ENCODE results near the gene KLHL17. TPM values are rescaled to one million over a fixed set of nuclear protein-coding genes. Genes with fewer than 3 reads are reported as not detected.
"Not testable (repeated sequence)": the region's sequence is repeated elsewhere in the genome, so short reads cannot be mapped to it uniquely, and the experiment has no call there.

Gene KLHL17
- polyA plus RNA-seq, 6 donors from 2014 or later = 0.70 to 1.8 (median 1.4) TPM; not detected in 1

DNA sequence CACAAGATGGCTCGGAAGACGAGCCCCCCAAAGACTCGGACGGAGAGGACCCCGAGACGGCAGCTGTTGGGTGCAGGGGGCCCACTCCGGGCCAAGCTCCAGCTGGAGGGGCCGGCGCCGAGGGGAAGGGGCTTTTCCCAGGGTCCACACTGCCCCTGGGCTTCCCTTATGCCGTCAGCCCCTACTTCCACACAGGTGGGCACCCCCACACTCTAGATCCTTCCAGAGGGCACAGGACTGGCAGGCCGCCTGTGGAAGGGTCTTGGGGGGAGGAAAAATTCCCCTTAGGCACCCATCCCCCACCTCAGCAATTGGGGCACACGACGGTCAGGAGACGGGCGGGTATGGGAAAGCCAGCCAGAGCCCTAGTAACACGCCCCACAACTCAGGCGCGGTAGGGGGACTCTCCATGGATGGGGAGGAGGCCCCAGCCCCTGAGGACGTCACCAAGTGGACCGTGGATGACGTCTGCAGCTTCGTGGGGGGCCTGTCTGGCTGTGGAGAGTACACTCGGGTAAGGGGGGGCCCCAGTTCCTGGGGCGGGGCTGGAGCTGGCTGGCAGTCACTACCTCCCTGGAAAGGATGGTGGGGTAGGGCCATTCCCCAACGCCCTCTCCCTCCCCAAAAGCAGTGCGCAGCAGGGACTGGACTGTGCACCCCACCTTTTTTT lies 17.4 kb upstream of the KLHL17 start:
- Mint-ChIP-seq H3K36me3 (peaks cover 0 to 9% of the 10 kb centered on the region in 2 donors), H3K4me3 (peak overlapping the region in 5 of 8 donors; percentile 20 to 61 (median 25))
- no peak for ATAC-seq (ENCODE audit: low read depth in 2 of 2)

DNA sequence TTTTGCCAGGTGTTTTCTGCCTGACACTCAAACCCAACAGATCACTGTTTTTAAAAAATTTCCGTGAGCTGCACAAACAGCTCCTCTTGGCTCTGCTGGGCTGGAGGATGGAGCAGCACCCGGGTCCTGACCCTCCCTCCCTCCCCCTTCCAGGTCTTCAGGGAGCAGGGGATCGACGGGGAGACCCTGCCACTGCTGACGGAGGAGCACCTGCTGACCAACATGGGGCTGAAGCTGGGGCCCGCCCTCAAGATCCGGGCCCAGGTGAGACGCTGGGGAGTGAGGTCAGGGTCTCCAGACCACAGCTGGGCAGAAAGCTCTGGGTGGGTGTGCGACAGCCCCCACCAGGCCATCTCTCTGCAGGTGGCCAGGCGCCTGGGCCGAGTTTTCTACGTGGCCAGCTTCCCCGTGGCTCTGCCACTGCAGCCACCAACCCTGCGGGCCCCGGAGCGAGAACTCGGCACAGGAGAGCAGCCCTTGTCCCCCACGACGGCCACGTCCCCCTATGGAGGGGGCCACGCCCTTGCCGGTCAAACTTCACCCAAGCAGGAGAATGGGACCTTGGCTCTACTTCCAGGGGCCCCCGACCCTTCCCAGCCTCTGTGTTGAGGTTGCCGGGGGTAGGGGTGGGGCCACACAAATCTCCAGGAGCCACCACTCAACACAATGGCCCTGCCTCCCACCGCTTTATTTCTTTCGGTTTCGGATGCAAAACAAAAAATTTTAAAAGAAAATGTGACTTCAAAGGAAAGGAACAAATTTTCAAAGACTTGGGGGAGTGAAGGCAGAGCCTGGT lies 16.6 kb upstream of the KLHL17 start:
- no peak for ATAC-seq (ENCODE audit: low read depth in 2 of 2)
- H3K27ac Mint-ChIP-seq = no peak overlapping the region
- peak overlapping the region in 1 of 8 donors; percentile 61 for H3K4me3 Mint-ChIP-seq
- DNase-seq = no peak
- no peaks in the 10 kb centered on the region for H3K9me3 Mint-ChIP-seq
- H3K27me3 Mint-ChIP-seq = peaks cover 4 to 26% (median 22%) of the 10 kb centered on the region in 3 donors
- peaks cover 9 to 16% (median 12%) of the 10 kb centered on the region in 3 donors for H3K4me1 Mint-ChIP-seq
- peaks cover 0 to 9% of the 10 kb centered on the region in 2 donors for H3K36me3 Mint-ChIP-seq

More for the DNA sequence above, 17.4 kb upstream of the KLHL17 start:
- peaks cover 4 to 34% (median 29%) of the 10 kb centered on the region in 3 donors for H3K27me3 Mint-ChIP-seq
- no peaks in the 10 kb centered on the region for H3K9me3 Mint-ChIP-seq
- H3K4me1 Mint-ChIP-seq = peaks cover 9 to 16% (median 12%) of the 10 kb centered on the region in 3 donors
- no peak overlapping the region for H3K27ac Mint-ChIP-seq
- no peak for DNase-seq

DNA sequence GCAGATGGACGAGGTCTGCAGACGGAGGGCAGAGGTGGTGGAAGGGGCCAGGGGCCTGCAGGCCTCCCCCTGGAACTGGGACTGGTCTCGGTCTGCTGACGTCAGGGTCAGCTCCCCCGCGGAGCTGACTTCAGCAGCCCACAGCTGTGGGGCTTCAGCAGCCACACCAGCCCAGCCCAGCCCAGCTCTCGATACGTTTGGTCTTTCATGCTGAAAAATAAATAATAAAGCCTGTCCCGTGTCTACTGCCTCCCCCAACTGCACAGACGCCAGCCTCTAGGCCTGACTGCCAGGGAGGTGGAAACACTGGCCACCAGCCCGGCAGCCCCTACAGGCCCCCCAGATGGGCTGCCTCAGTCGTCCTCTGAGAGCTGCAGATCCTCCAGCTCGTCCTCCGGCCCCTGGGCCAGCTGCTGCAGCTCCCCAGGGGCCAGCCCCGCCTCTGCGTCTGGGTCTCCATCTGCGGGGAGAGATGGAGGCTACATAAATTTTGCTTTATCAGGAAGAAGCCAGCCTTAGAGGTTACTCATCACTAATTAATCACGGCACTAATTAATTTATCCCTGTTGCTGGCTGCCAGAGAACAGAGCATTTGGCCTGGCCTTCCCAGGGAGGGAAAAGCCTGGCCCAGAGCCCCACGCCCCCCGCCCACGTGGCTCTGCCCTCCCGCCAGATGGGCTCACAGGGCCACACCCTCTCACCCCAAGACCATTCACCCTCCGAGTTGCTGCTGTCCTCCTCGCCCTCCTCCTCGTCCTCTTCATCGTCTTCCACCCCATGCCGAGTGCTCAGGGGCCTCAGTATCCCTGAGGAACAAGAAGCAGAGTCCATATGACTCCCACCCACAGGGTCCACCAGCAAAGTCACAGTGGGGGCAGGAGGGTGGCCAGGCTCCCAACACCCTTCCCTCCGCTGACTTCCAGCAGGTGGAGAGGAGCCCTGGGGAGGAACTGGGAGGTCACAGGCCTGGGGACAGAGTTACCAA lies 15.8 kb upstream of the KLHL17 start:
- Mint-ChIP-seq H3K27ac (no peak overlapping the region), H3K4me3 (no peak overlapping the region), H3K36me3 (peaks cover 4 to 18% of the 10 kb centered on the region in 2 donors), H3K4me1 (peaks cover 6 to 16% (median 12%) of the 10 kb centered on the region in 3 donors), H3K9me3 (no peaks in the 10 kb centered on the region), H3K27me3 (peaks cover 4 to 17% (median 13%) of the 10 kb centered on the region in 3 donors)
- DNase-seq (no peak), ATAC-seq (ENCODE audit: low read depth in 2 of 2) (no peak)

DNA sequence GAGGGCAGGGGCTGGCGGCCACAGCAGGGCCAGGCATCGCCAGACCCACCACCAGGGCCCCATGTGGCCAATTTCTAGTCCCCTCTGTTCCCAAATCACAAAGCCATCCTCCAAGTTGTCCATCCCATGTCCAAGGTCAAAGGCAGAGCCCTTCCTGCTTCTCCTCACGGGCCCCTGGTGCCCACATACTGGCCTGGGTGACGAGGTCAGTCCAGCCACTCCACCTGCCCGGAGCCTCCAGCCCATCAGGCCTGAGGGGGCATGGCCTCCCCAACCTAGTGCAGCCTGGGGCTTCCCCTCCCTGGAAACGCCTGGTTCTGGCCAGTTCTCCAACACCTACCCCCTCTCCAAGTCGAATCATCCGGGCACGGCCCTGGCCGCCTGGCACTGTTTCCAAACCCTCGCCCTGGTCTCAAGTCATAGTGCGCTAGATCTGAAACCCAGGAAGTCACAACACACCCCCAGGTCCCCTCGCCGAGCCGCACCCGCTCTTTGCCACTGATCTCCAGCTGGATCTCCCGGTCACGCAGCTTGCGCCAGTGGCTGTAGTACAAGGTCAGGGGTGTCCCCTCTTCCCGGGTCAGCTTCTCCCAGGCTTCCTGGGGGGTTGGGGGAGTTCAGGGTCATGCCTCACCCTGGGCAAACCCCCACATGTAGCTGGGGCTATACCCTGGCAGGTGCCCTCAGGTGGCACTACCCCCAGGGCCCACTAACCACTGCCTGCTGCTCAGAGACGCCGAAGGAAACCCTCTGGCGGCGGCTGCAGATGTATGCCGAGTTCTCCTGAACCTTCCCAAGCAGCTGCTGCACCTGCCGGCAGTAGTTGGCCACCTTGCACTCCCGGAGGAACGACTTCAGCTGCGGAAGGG lies 14.5 kb upstream of the KLHL17 start:
- H3K4me3 Mint-ChIP-seq = peak overlapping the region in 3 of 8 donors; percentile 5 to 61 (median 19)
- no peak for DNase-seq

DNA sequence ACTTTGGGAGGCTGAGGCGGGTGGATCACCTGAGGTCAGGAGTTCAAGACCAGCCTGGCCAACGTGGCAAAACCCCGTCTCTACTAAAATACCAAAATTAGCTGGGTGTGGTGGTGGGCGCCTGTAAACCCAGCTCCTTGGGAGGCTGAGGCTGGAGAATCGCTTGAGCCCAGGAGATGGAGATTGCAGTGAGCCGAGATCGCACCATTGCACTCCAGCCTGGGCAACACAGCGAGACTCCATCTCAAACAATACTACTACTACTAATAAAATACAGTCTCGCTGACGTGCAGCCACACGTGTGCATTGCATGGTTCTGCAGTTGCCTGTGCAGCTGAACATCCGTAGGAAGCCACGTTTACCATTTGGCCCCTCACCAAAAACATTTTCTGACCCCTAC lies 13.6 kb upstream of the KLHL17 start:
- H3K27me3 Mint-ChIP-seq; H3K9me3 Mint-ChIP-seq; H3K27ac Mint-ChIP-seq; H3K4me3 Mint-ChIP-seq; ATAC-seq (ENCODE audit: low read depth in 2 of 2); DNase-seq: not testable (repeated sequence)
- H3K4me1 Mint-ChIP-seq = peaks cover 7 to 12% (median 8%) of the 10 kb centered on the region in 3 donors
- peaks cover 14 to 29% of the 10 kb centered on the region in 2 donors for H3K36me3 Mint-ChIP-seq

More for the DNA sequence above, 14.5 kb upstream of the KLHL17 start:
- H3K4me1 Mint-ChIP-seq = peaks cover 6 to 12% (median 9%) of the 10 kb centered on the region in 3 donors
- H3K9me3 Mint-ChIP-seq = no peaks in the 10 kb centered on the region
- H3K27ac Mint-ChIP-seq = peak overlapping the region in 3 of 6 donors; percentile 15 to 47 (median 30)
- H3K27me3 Mint-ChIP-seq = peaks cover 4 to 12% (median 7%) of the 10 kb centered on the region in 3 donors
- H3K36me3 Mint-ChIP-seq = peaks cover 14 to 21% of the 10 kb centered on the region in 2 donors
- ATAC-seq (ENCODE audit: low read depth in 2 of 2) = no peak

DNA sequence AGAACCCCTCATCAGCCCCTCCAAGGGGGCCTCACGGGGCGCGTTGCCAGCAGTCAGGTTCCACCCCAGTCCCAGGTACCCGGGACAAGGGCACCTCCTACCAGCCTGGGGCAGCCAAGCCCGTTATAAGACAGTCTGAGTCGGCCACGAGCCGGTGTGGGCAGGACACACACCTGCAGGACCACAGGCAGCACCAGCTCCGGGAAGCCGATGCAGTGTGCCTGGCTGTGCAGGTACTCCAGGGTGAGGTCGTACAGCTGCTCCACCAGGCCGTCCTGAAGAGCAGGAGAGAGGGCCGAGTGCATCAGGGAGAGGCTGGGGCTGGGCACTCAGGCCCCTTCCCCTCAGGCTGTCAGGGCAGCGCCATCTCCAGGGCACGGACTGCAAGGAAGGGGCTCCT lies 12.4 kb upstream of the KLHL17 start:
- H3K4me3 Mint-ChIP-seq = no peak overlapping the region
- ATAC-seq (ENCODE audit: low read depth in 2 of 2) = no peak
- H3K9me3 Mint-ChIP-seq = no peaks in the 10 kb centered on the region
- H3K36me3 Mint-ChIP-seq = peaks cover 14 to 30% of the 10 kb centered on the region in 2 donors
- H3K4me1 Mint-ChIP-seq = peaks cover 7 to 12% (median 8%) of the 10 kb centered on the region in 3 donors
- DNase-seq = no peak
- H3K27me3 Mint-ChIP-seq = peaks cover 0 to 4% (median 0%) of the 10 kb centered on the region in 3 donors
- no peak overlapping the region for H3K27ac Mint-ChIP-seq

DNA sequence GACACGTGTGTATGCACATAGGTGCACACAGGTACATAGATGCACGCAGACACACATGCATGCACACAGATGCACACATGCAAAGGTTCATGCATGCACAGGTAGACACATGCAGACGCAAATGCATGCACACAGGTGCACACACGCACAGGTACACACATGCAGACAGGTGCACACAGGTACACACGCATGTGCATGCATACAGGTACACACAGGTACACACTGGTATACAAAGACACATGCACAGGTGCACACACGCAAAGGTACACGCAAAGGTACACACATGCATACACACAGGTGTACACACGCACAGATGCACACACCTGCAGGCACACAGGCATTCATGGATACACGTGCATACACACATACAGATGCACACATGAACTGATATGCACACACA lies 10.1 kb upstream of the KLHL17 start:
- no peaks in the 10 kb centered on the region for H3K27me3 Mint-ChIP-seq
- no peak overlapping the region for H3K27ac Mint-ChIP-seq
- ATAC-seq (ENCODE audit: low read depth in 2 of 2) (no peak), DNase-seq (no peak)
- H3K36me3 Mint-ChIP-seq = peaks cover 14 to 34% of the 10 kb centered on the region in 2 donors
- no peaks in the 10 kb centered on the region for H3K9me3 Mint-ChIP-seq
- no peak overlapping the region for H3K4me3 Mint-ChIP-seq
- peaks cover 7 to 11% (median 8%) of the 10 kb centered on the region in 3 donors for H3K4me1 Mint-ChIP-seq

DNA sequence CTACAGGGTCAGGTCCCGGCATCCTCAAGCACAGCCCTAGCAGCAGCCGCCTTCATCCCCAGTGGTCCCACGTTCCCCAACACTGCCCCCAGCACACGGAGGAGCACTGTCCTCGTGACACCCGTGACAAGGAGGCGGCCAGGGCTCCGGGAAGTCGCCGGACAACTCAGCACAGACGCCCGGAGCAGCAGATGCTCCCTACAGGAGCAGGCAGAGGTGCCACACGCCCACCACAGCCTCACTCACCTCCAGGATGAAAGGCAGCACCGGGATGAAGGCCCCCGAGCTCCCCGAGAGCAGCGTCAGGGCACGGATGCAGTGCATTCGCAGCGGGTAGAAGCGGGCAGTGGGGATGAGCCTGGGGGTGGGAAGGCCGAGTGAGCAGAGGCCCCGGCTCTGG lies 9.5 kb upstream of the KLHL17 start:
- ATAC-seq (ENCODE audit: low read depth in 2 of 2) (no peak), DNase-seq (no peak)
- Mint-ChIP-seq H3K36me3 (peaks cover 14 to 31% of the 10 kb centered on the region in 2 donors), H3K27me3 (no peaks in the 10 kb centered on the region), H3K9me3 (no peaks in the 10 kb centered on the region), H3K4me3 (no peak overlapping the region), H3K4me1 (peaks cover 12 to 14% (median 13%) of the 10 kb centered on the region in 3 donors), H3K27ac (no peak overlapping the region)

DNA sequence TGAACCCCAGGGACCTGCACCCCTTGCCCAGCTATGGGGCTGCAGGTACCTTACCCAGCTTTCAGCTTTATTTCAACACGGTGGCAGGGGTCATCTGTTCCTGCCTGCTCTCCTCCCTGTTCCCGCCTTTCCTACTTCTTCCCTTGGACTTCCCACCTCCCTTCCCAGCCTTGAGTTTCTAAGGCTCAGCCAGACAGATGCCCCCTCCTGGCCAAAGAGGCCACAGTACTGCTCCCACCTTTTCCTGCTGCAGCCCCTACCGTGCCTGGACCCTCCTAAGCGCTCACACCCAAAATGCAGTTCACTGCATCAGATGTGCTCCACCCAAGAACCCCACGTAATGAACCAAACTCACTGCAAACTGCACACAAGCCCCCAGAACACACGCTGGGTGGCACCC lies 9.0 kb upstream of the KLHL17 start:
- Mint-ChIP-seq H3K36me3 (peaks cover 14 to 30% of the 10 kb centered on the region in 2 donors), H3K27ac (no peak overlapping the region), H3K4me1 (peaks cover 12 to 16% (median 13%) of the 10 kb centered on the region in 3 donors), H3K4me3 (peak overlapping the region in 1 of 8 donors; percentile 31), H3K9me3 (no peaks in the 10 kb centered on the region), H3K27me3 (no peaks in the 10 kb centered on the region)
- DNase-seq = no peak
- ATAC-seq (ENCODE audit: low read depth in 2 of 2) = no peak

DNA sequence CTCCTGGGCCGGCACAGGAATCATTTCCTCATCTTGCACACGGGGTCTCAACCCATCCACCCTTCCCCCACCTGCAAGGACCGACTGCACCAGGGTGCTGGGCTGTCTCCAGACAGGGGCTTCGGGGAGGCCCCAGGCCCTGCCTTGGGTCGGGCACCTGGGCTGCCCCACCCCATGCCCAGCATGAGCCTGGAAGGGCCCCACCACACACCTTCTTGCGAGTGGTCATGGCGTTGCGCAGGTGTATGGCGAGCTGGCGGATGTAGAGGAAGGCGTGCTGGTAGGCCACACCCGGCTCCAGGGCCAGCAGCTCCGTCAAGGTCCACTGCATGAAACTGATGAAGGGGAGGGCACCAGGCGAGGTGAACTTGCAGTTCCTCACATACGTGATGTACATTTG lies 8.2 kb upstream of the KLHL17 start:
- no peaks in the 10 kb centered on the region for H3K27me3 Mint-ChIP-seq
- H3K9me3 Mint-ChIP-seq = no peaks in the 10 kb centered on the region
- H3K4me3 Mint-ChIP-seq = no peak overlapping the region
- ATAC-seq (ENCODE audit: low read depth in 2 of 2) (no peak), DNase-seq (no peak)
- H3K36me3 Mint-ChIP-seq = peaks cover 14 to 30% of the 10 kb centered on the region in 2 donors
- H3K4me1 Mint-ChIP-seq = peaks cover 16 to 19% (median 18%) of the 10 kb centered on the region in 3 donors
- peak overlapping the region in 1 of 6 donors; percentile 13 for H3K27ac Mint-ChIP-seq

DNA sequence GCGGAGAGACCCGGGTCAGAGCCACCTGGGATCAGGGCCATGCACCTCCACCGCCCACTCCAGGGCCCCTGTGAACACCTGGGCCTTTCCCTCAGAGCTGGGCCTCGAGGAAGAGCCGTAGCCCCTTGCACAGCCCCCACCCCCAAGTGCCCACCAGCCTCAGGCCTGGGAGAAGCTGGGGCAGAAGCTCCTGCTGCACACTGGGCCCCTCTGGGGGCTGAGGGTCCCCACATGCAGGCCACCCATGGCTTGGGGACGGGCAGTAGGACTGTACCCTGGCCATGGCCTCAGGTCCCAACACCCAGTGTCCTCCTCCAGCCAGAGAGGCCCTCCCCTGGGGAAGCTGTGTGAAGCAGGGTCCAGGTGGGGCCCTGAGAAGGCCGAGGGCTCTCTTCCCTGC lies 7.8 kb upstream of the KLHL17 start:
- DNase-seq (no peak), ATAC-seq (ENCODE audit: low read depth in 2 of 2) (no peak)
- Mint-ChIP-seq H3K9me3 (no peaks in the 10 kb centered on the region), H3K27ac (no peak overlapping the region), H3K4me3 (no peak overlapping the region), H3K27me3 (no peaks in the 10 kb centered on the region), H3K4me1 (peaks cover 19 to 24% (median 22%) of the 10 kb centered on the region in 3 donors), H3K36me3 (peaks cover 14 to 32% of the 10 kb centered on the region in 2 donors)

Measured in naive B cell (primary cell).